Neural progenitor cell (in vitro differentiated cells): Measurements from ENCODE around the gene BICRAL. TPM values are rescaled to one million over a fixed set of nuclear protein-coding genes. Genes with fewer than 3 reads are reported as not detected.

Source experiments
- DNase-seq: peaks from one replicate; pipeline ENCODE4 v3.0.0-alpha.2; 2016; ENCODE audit warnings: low spot score
- H2AFZ ChIP-seq: fragments of 200-600 bp; sonication (generic); replicated peaks from 2 replicates; pipeline ENCODE4 v1.6.1; 2016; ENCODE audit warnings: antibody characterized with exemption
- H3F3A ChIP-seq: fragments of 200-600 bp; sonication (generic); 2 replicates; pipeline ENCODE4 v1.6.1; 2016; ENCODE audit warnings: antibody characterized with exemption, low read depth
- H3K27ac ChIP-seq: fragments of 200-600 bp; sonication (generic); 2 replicates; pipeline ENCODE4 v1.5.1; 2016; ENCODE audit warnings: mild to moderate bottlenecking
- H3K27me3 ChIP-seq: fragments of 200-600 bp; sonication (generic); 2 replicates; pipeline ENCODE4 v1.6.1; 2016; ENCODE audit warnings: mild to moderate bottlenecking, moderate library complexity
- H3K36me3 ChIP-seq: fragments of 200-600 bp; sonication (generic); 2 replicates; pipeline ENCODE4 v1.5.1; 2016
- H3K4me1 ChIP-seq: fragments of 200-600 bp; sonication (generic); 2 replicates; pipeline ENCODE4 v1.6.1; 2016; ENCODE audit warnings: mixed run types
- H3K4me2 ChIP-seq: fragments of 200-600 bp; sonication (generic); 2 replicates; pipeline ENCODE4 v1.6.1; 2016
- H3K4me3 ChIP-seq: fragments of 200-600 bp; sonication (generic); 2 replicates; pipeline ENCODE4 v1.5.1; 2016
- H3K79me2 ChIP-seq: fragments of 200-600 bp; sonication (generic); 2 replicates; pipeline ENCODE4 v1.6.1; 2016; ENCODE audit warnings: low read depth
- H3K9ac ChIP-seq: fragments of 200-600 bp; sonication (generic); 2 replicates; pipeline ENCODE4 v1.6.1; 2016
- H3K9me3 ChIP-seq: fragments of 200-600 bp; sonication (generic); 2 replicates; pipeline ENCODE4 v1.5.1; 2016; ENCODE audit warnings: low read depth
- H4K20me1 ChIP-seq: fragments of 200-600 bp; sonication (generic); 2 replicates; pipeline ENCODE4 v1.6.1; 2016; ENCODE audit warnings: low read depth
- H3K27ac Mint-ChIP-seq: 3 replicates; pipeline ENCODE4 v1.8.0; 2021; ENCODE audit warnings: mixed read lengths
- H3K27me3 Mint-ChIP-seq: 2 replicates; pipeline ENCODE4 v1.8.0; 2022; ENCODE audit warnings: low read depth, mild to moderate bottlenecking, inconsistent platforms, moderate library complexity, mixed read lengths; ENCODE audit not compliant: insufficient read depth
- H3K36me3 Mint-ChIP-seq: 3 replicates; pipeline ENCODE4 v1.8.0; 2021; ENCODE audit warnings: mixed read lengths
- H3K4me1 Mint-ChIP-seq: 3 replicates; pipeline ENCODE4 v1.8.0; 2021; ENCODE audit warnings: mixed read lengths
- H3K4me3 Mint-ChIP-seq: 3 replicates; pipeline ENCODE4 v1.8.0; 2021; ENCODE audit warnings: mild to moderate bottlenecking, moderate library complexity, mixed read lengths
- H3K9me3 Mint-ChIP-seq: 3 replicates; pipeline ENCODE4 v1.8.0; 2020; ENCODE audit warnings: mixed read lengths
- EZH2 ChIP-seq: fragments of 200-600 bp; sonication (generic); IDR thresholded peaks from 2 replicates; pipeline ENCODE4 v1.6.1; 2017; ENCODE audit warnings: antibody characterized with exemption, mild to moderate bottlenecking, moderate library complexity
- EZH2phosphoT487 ChIP-seq: fragments of 200-600 bp; sonication (generic); IDR thresholded peaks from 2 replicates; pipeline ENCODE4 v1.6.1; 2017; ENCODE audit warnings: antibody characterized with exemption
- total RNA-seq: library from RNA; depleted of rRNA; stranded (reverse); fragments of >200 nt; gene quantifications from 2 replicates; pipeline ENCODE4 v1.2.3, GENCODE V29; 2015; ENCODE audit warnings: low replicate concordance
- TF ChIP-seq, protein P1 (sequence below): fragments of 200-600 bp; sonication (generic); IDR thresholded peaks from 2 replicates; pipeline ENCODE4 v1.5.1; 2017; ENCODE audit warnings: antibody characterized with exemption, mild to moderate bottlenecking

BICRAL gene
- total RNA-seq, 1 donor from 2014 or later, result 8.6 TPM

DNA sequence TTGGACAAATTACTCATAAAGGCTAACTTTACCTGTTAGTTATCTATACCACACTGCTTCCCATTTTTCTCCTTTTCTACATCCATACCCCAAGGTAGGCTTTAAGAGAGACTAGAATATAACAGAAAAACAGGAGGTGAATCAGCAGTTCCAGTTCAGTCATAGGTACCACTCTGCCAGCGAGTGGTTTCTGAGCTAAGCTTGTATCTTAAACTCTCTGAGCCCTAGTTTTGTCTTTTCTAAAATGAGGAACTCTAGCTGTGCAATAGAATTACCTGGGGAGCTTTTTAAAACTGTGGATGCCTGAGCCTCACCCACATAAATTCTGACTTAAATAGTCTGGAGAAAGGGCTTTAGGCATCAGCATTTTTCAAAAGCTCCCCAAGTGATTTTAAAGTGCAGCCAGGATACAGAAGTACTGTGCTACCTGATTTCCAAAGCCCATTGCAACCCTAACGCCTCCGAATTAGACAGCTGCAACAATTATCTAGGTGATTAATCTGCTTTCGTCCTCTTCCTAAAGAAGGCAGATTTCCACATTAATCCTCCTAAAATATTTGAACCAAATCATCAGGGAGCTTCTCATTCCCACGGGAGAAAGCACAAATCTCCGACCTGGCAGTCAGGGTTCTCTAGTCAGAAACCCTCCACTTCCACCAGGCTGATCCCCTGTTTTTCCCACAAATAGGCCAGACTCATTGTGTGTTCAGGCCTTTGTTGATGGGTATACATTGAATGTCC lies 60.2 kb downstream of the BICRAL start:
- H3K9ac ChIP-seq, result no peak overlapping the region
- no peak overlapping the region for H3K4me3 ChIP-seq
- Mint-ChIP-seq H3K36me3 (peaks cover 4% of the 10 kb centered on the region), H3K27ac (no peak overlapping the region), H3K27me3 (peaks cover 3% of the 10 kb centered on the region), H3K4me3 (no peak overlapping the region), H3K4me1 (peaks cover 6% of the 10 kb centered on the region), H3K9me3 (no peaks in the 10 kb centered on the region)
- peak overlapping the region; percentile 34 for H3K27ac ChIP-seq
- no peaks in the 10 kb centered on the region for H3K36me3 ChIP-seq
- H3F3A ChIP-seq, result peaks cover 13% of the 10 kb centered on the region
- peak overlapping the region; percentile 49 for H3K4me2 ChIP-seq
- no peaks in the 10 kb centered on the region for H3K79me2 ChIP-seq
- DNase-seq, result peak; percentile 25
- H3K9me3 ChIP-seq, result no peaks in the 10 kb centered on the region
- peaks cover 13% of the 10 kb centered on the region for H3K4me1 ChIP-seq
- TF ChIP-seq EZH2phosphoT487 (no peak), EZH2 (no peak)
- no peaks in the 10 kb centered on the region for H3K27me3 ChIP-seq
- no peak overlapping the region for H2AFZ ChIP-seq
- H4K20me1 ChIP-seq, result no peaks in the 10 kb centered on the region

DNA sequence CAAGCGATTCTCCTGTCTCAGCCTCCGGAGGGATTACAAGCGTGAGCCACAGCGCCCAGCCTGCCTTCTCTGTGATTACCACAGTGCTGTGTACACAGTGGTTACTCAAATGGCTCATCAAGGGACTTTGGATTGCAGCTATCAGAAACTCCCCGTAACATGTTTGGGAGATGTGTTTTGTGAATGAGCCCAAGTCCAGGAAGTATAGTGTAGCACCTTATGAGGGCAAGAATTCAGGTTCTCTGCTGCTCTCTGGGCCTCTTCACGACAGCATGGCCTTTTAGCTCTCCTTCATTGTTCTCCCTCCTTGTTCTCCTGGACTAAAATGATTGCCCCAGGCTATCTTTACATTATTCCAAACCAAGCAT lies 63.5 kb downstream of the BICRAL start:
- no peak for DNase-seq
- peaks cover 13% of the 10 kb centered on the region for H3F3A ChIP-seq
- no peaks in the 10 kb centered on the region for H3K9me3 ChIP-seq
- H3K4me1 ChIP-seq, result peaks cover 13% of the 10 kb centered on the region
- H3K27ac ChIP-seq, result no peak overlapping the region
- no peak overlapping the region for H3K4me3 Mint-ChIP-seq
- no peaks in the 10 kb centered on the region for H3K36me3 ChIP-seq
- H4K20me1 ChIP-seq, result no peaks in the 10 kb centered on the region
- no peak overlapping the region for H3K9ac ChIP-seq
- H3K4me3 ChIP-seq, result no peak overlapping the region
- H3K27ac Mint-ChIP-seq, result no peak overlapping the region
- no peaks in the 10 kb centered on the region for H3K27me3 ChIP-seq
- peaks cover 4% of the 10 kb centered on the region for H3K36me3 Mint-ChIP-seq
- H3K79me2 ChIP-seq, result no peaks in the 10 kb centered on the region
- H3K9me3 Mint-ChIP-seq, result no peaks in the 10 kb centered on the region
- peaks cover 3% of the 10 kb centered on the region for H3K27me3 Mint-ChIP-seq
- TF ChIP-seq EZH2phosphoT487 (no peak), EZH2 (no peak)
- TF ChIP-seq, protein P1, sequence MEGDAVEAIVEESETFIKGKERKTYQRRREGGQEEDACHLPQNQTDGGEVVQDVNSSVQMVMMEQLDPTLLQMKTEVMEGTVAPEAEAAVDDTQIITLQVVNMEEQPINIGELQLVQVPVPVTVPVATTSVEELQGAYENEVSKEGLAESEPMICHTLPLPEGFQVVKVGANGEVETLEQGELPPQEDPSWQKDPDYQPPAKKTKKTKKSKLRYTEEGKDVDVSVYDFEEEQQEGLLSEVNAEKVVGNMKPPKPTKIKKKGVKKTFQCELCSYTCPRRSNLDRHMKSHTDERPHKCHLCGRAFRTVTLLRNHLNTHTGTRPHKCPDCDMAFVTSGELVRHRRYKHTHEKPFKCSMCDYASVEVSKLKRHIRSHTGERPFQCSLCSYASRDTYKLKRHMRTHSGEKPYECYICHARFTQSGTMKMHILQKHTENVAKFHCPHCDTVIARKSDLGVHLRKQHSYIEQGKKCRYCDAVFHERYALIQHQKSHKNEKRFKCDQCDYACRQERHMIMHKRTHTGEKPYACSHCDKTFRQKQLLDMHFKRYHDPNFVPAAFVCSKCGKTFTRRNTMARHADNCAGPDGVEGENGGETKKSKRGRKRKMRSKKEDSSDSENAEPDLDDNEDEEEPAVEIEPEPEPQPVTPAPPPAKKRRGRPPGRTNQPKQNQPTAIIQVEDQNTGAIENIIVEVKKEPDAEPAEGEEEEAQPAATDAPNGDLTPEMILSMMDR, result no peak
- H2AFZ ChIP-seq, result no peak overlapping the region
- H3K4me1 Mint-ChIP-seq, result peaks cover 6% of the 10 kb centered on the region
- no peak overlapping the region for H3K4me2 ChIP-seq

DNA sequence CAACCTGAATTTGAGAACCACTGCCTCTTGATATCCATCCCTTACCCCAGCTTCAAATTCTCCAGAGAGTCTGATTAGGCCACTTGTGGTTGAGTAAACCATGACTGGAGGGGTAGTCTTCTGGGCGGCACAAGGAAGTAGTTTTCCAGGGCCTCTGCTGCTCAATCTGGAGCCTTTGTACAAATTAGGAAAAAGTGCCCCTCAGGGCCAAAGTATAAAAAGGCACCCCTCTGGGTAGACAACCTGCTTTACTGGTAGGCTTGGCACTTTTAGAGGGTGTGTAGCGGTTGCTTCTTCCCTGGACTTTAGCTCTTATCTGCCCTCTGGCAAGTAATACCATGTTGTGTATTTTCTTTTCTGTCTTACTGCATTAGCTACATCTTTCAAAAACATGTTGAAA lies 64.7 kb downstream of the BICRAL start:
- Mint-ChIP-seq H3K27me3 (peaks cover 3% of the 10 kb centered on the region), H3K36me3 (peaks cover 4% of the 10 kb centered on the region), H3K4me3 (no peak overlapping the region), H3K27ac (no peak overlapping the region), H3K4me1 (peaks cover 6% of the 10 kb centered on the region), H3K9me3 (no peaks in the 10 kb centered on the region)
- no peaks in the 10 kb centered on the region for H4K20me1 ChIP-seq
- no peak for DNase-seq
- no peaks in the 10 kb centered on the region for H3K9me3 ChIP-seq
- peaks cover 11% of the 10 kb centered on the region for H3F3A ChIP-seq
- H3K9ac ChIP-seq, result no peak overlapping the region
- H3K4me3 ChIP-seq, result no peak overlapping the region
- H3K79me2 ChIP-seq, result no peaks in the 10 kb centered on the region
- H3K4me2 ChIP-seq, result no peak overlapping the region
- TF ChIP-seq, protein P1, result no peak
- TF ChIP-seq EZH2phosphoT487 (no peak), EZH2 (no peak)
- no peak overlapping the region for H3K27ac ChIP-seq
- no peaks in the 10 kb centered on the region for H3K36me3 ChIP-seq
- H3K27me3 ChIP-seq, result no peaks in the 10 kb centered on the region
- no peak overlapping the region for H2AFZ ChIP-seq
- peaks cover 11% of the 10 kb centered on the region for H3K4me1 ChIP-seq

DNA sequence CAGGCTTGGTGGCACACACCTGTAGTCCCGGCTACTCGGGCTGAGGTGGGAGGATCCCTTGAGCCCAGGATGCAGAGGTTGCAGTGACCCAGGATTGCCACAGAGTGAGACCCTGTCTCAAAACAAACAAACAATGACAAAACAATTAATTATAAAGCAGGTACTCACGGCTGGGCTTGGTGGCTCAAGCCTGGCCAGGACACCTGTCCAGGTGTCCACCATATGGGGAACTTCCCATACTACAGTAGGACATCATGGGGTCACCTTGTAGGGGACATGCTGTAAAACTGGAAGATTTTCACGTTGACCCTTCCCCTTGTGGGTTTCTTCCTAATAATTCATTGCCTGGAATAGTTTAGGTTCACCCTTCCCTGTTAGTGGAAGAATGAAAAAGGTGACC lies 66.8 kb downstream of the BICRAL start:
- DNase-seq, result no peak
- Mint-ChIP-seq H3K4me1 (no peaks in the 10 kb centered on the region), H3K27me3 (no peaks in the 10 kb centered on the region), H3K4me3 (no peak overlapping the region), H3K36me3 (peaks cover 4% of the 10 kb centered on the region), H3K9me3 (no peaks in the 10 kb centered on the region), H3K27ac (no peak overlapping the region)
- Histone ChIP-seq H3K27me3 (no peaks in the 10 kb centered on the region), H3K27ac (no peak overlapping the region), H2AFZ (no peak overlapping the region), H3K9me3 (no peaks in the 10 kb centered on the region), H3F3A (no peaks in the 10 kb centered on the region), H3K9ac (no peak overlapping the region), H3K4me1 (no peaks in the 10 kb centered on the region), H4K20me1 (no peaks in the 10 kb centered on the region), H3K4me3 (no peak overlapping the region), H3K4me2 (no peak overlapping the region), H3K79me2 (no peaks in the 10 kb centered on the region), H3K36me3 (no peaks in the 10 kb centered on the region)
- TF ChIP-seq, protein P1, result no peak
- TF ChIP-seq EZH2, result no peak
- no peak for TF ChIP-seq EZH2phosphoT487
